Loucy (cell line): ENCODE measurements around the gene RPL37A.

Source experiments
- H2AFZ ChIP-seq: fragments of 200-600 bp; sonication (generic); 2 replicates; pipeline ENCODE4 v1.6.0; 2016; ENCODE audit warnings: antibody characterized with exemption, mild to moderate bottlenecking, low read length, moderate library complexity
- H3F3A ChIP-seq: fragments of 200-600 bp; 2 replicates; pipeline ENCODE4 v1.6.0; 2016; ENCODE audit warnings: antibody characterized with exemption, low read depth, mild to moderate bottlenecking
- H3K27me3 ChIP-seq: fragments of 200-600 bp; sonication (generic); 2 replicates; pipeline ENCODE4 v1.6.1; 2014; ENCODE audit warnings: low read length, mild to moderate bottlenecking; ENCODE audit not compliant: insufficient read depth, poor library complexity, severe bottlenecking
- H3K36me3 ChIP-seq: fragments of 200-600 bp; sonication (generic); 2 replicates; pipeline ENCODE4 v1.6.1; 2016; ENCODE audit warnings: low read length; ENCODE audit not compliant: insufficient read depth
- H3K4me1 ChIP-seq: fragments of 200-600 bp; sonication (generic); 2 replicates; pipeline ENCODE4 v1.5.1; 2014; ENCODE audit warnings: low read length, mild to moderate bottlenecking; ENCODE audit not compliant: insufficient read depth, poor library complexity, severe bottlenecking
- H3K4me2 ChIP-seq: fragments of 200-600 bp; sonication (generic); 2 replicates; pipeline ENCODE4 v1.6.0; 2014; ENCODE audit warnings: antibody characterized with exemption, low read length, low read depth, mild to moderate bottlenecking; ENCODE audit not compliant: poor library complexity, severe bottlenecking
- H3K4me3 ChIP-seq: fragments of 200-600 bp; sonication (generic); 2 replicates; pipeline ENCODE4 v1.5.1; 2014; ENCODE audit warnings: low read length, mild to moderate bottlenecking, mixed read lengths; ENCODE audit not compliant: poor library complexity, severe bottlenecking
- H3K79me2 ChIP-seq: fragments of 200-600 bp; sonication (generic); 2 replicates; pipeline ENCODE4 v1.6.1; 2014; ENCODE audit warnings: low read length; ENCODE audit not compliant: insufficient read depth
- H3K9ac ChIP-seq: fragments of 200-600 bp; sonication (generic); 2 replicates; pipeline ENCODE4 v1.6.0; 2014; ENCODE audit warnings: mild to moderate bottlenecking, low read depth, low read length, moderate library complexity; ENCODE audit not compliant: poor library complexity, severe bottlenecking
- H3K9me2 ChIP-seq: fragments of 200-600 bp; sonication (generic); replicated peaks from 2 replicates; pipeline ENCODE4 v1.6.1; 2016; ENCODE audit warnings: low read depth, low read length, mixed read lengths
- H3K9me3 ChIP-seq: fragments of 200-600 bp; sonication (generic); 2 replicates; pipeline ENCODE4 v1.6.1; 2014; ENCODE audit warnings: mild to moderate bottlenecking, antibody characterized with exemption, low read length, low read depth; ENCODE audit not compliant: insufficient read depth
- H4K20me1 ChIP-seq: fragments of 200-600 bp; sonication (generic); 2 replicates; pipeline ENCODE4 v1.6.0; 2014; ENCODE audit warnings: antibody characterized with exemption, low read length, mild to moderate bottlenecking; ENCODE audit not compliant: insufficient read depth, poor library complexity, severe bottlenecking
- EZH2phosphoT487 ChIP-seq: fragments of 200-600 bp; IDR thresholded peaks from 2 replicates; pipeline ENCODE4 v1.6.1; 2018; ENCODE audit warnings: antibody characterized with exemption, mild to moderate bottlenecking, moderate library complexity, borderline replicate concordance
- TF ChIP-seq, protein P1 (sequence below): fragments of 200-600 bp; sonication (generic); conservative IDR thresholded peaks from 2 replicates; pipeline ENCODE4 v1.5.1; 2014; ENCODE audit warnings: mild to moderate bottlenecking, antibody characterized with exemption, low read length

Gene RPL37A

DNA sequence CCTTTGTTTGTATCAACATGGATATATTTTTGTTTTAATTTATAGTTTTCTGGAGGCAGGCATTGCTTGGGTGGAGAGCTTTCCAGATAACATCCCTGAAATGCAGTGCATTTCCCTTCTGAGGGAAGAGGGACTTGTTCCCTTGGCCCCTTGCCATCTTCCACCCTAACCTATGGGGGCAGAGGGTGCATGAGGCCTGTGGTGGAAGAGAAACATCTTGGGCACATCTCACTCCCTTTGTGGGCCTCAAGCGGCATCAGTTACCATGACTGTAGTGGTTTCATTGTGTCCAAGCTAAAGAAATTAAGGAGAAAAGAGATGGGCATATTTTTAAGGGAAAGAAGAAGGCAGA, 5.3 kb upstream of the RPL37A start:
- H3F3A ChIP-seq: no peaks in the 10 kb centered on the region
- no peaks in the 10 kb centered on the region for H3K27me3 ChIP-seq
- H3K4me2 ChIP-seq: no peak overlapping the region
- H3K9me2 ChIP-seq: no peaks in the 10 kb centered on the region
- peaks cover 74% of the 10 kb centered on the region for H3K4me1 ChIP-seq
- no peaks in the 10 kb centered on the region for H3K36me3 ChIP-seq
- TF ChIP-seq, protein P1, sequence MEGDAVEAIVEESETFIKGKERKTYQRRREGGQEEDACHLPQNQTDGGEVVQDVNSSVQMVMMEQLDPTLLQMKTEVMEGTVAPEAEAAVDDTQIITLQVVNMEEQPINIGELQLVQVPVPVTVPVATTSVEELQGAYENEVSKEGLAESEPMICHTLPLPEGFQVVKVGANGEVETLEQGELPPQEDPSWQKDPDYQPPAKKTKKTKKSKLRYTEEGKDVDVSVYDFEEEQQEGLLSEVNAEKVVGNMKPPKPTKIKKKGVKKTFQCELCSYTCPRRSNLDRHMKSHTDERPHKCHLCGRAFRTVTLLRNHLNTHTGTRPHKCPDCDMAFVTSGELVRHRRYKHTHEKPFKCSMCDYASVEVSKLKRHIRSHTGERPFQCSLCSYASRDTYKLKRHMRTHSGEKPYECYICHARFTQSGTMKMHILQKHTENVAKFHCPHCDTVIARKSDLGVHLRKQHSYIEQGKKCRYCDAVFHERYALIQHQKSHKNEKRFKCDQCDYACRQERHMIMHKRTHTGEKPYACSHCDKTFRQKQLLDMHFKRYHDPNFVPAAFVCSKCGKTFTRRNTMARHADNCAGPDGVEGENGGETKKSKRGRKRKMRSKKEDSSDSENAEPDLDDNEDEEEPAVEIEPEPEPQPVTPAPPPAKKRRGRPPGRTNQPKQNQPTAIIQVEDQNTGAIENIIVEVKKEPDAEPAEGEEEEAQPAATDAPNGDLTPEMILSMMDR: no peak
- no peak for TF ChIP-seq EZH2phosphoT487
- no peaks in the 10 kb centered on the region for H3K9me3 ChIP-seq
- peaks cover 11% of the 10 kb centered on the region for H3K79me2 ChIP-seq
- H4K20me1 ChIP-seq: no peaks in the 10 kb centered on the region
- no peak overlapping the region for H2AFZ ChIP-seq
- peak overlapping the region; percentile 39 for H3K9ac ChIP-seq
- no peak overlapping the region for H3K4me3 ChIP-seq

DNA sequence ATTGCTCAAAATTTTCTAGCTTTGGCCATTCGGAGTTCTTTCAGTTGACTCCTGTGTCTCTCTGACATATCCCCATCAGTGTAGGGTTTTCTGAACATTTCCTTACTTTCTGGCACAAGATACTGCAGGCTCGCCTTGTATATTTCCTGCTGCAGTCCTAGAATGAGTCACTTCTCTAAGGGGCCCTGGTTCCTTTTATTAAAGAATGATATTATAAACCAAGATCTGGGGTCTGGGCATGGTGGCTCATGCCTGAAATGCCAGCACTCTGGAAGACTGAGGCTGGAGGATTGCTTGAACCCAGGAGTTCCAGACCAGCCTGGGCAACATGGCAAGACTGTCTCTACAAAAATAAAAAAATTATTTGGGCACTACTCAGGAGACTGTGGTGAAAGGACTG, 3.0 kb upstream of the RPL37A start:
- TF ChIP-seq, protein P1: no peak
- no peak for TF ChIP-seq EZH2phosphoT487
- H2AFZ ChIP-seq: no peak overlapping the region
- peaks cover 71% of the 10 kb centered on the region for H3K4me1 ChIP-seq
- peaks cover 20% of the 10 kb centered on the region for H4K20me1 ChIP-seq
- H3K79me2 ChIP-seq: peaks cover 35% of the 10 kb centered on the region
- H3K4me2 ChIP-seq: peak overlapping the region; percentile 32
- H3F3A ChIP-seq: no peaks in the 10 kb centered on the region; the same call in 1 of the 2 replicates
- peaks cover 17% of the 10 kb centered on the region for H3K36me3 ChIP-seq
- no peaks in the 10 kb centered on the region for H3K9me3 ChIP-seq
- H3K4me3 ChIP-seq: no peak overlapping the region
- H3K27me3 ChIP-seq: peaks cover 12% of the 10 kb centered on the region
- peak overlapping the region; percentile 26 for H3K9ac ChIP-seq
- H3K9me2 ChIP-seq: no peaks in the 10 kb centered on the region

DNA sequence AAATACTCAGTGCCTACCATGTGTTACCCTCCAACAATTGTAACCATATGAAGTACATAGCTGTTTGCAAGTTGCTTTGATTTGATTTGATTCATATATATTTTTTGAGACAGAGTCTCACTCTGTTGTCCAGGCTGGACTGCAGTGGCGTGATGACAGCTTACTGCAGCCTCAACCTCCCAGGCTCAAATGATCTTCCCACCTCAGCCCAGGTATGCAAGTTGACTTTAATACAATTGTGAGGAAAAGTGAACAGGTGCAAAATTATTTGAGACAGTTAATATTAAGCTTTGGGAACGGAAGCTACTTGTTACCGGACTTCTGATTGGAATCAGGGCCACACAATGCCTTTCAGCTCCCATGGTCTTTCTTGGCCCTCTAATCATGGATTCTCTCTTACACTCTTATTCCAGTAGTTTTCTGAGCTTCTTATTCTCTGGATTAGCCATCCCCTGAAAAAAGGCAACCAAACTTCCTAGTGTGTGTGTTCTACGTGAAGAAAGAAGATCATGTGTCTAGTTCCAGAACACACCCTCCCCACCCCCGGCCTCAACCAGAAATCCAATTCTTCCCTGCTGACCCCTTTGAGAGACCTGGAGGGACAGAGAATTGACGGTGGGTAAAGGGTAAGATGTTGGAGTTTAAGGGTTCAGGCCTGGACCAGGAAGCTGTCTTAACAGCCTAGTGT, 1.1 kb upstream of the RPL37A start:
- H3K27me3 ChIP-seq: peaks cover 12% of the 10 kb centered on the region
- no peaks in the 10 kb centered on the region; the same call in 1 of the 2 replicates for H3F3A ChIP-seq
- peak overlapping the region; percentile 90 for H3K4me3 ChIP-seq
- no peaks in the 10 kb centered on the region for H3K9me3 ChIP-seq
- TF ChIP-seq EZH2phosphoT487: no peak
- TF ChIP-seq, protein P1: no peak
- no peak overlapping the region for H2AFZ ChIP-seq
- no peaks in the 10 kb centered on the region for H3K9me2 ChIP-seq
- peaks cover 53% of the 10 kb centered on the region for H3K79me2 ChIP-seq
- peak overlapping the region; percentile 99 for H3K9ac ChIP-seq
- H4K20me1 ChIP-seq: peaks cover 38% of the 10 kb centered on the region
- H3K4me2 ChIP-seq: peak overlapping the region; percentile 97
- peaks cover 72% of the 10 kb centered on the region for H3K4me1 ChIP-seq
- H3K36me3 ChIP-seq: peaks cover 35% of the 10 kb centered on the region
